Activated T-cell treated with anti-CD3 and anti-CD28 coated beads, Interleukin-2, amount 50 U/mL, for 4 hours (primary cell): Measurements from ENCODE around the gene TPI1. TPM values are rescaled to one million over a fixed set of nuclear protein-coding genes. Genes with fewer than 3 reads are reported as not detected.

Experiments
- ATAC-seq, 2 donors: fragments of 200-7000 bp; cut with Tn5 transposase; one replicate each; pipeline ENCODE4 v1.10.0; 2021
- DNase-seq: peaks from one replicate; pipeline ENCODE4 v3.0.0-alpha.2; 2020
- H3K27me3 Mint-ChIP-seq: one replicate; pipeline ENCODE4 v1.8.0; 2021; ENCODE audit warnings: low read depth, mixed read lengths
- H3K36me3 Mint-ChIP-seq: one replicate; pipeline ENCODE4 v1.8.0; 2022; ENCODE audit warnings: mixed read lengths; ENCODE audit not compliant: insufficient read depth
- H3K4me1 Mint-ChIP-seq: one replicate; pipeline ENCODE4 v1.8.0; 2021; ENCODE audit warnings: low read depth, mixed read lengths
- H3K4me3 Mint-ChIP-seq: one replicate; pipeline ENCODE4 v1.8.0; 2021; ENCODE audit warnings: mild to moderate bottlenecking, moderate library complexity, mixed read lengths
- H3K9me3 Mint-ChIP-seq: one replicate; pipeline ENCODE4 v1.8.0; 2021; ENCODE audit warnings: mixed read lengths
- total RNA-seq, 3 donors: library from RNA; stranded (reverse); gene quantifications; one replicate each; pipeline ENCODE4 v1.2.1, GENCODE V29; 2021

TPI1 gene
- 1,000 to 10,000 TPM; 1,135 to 1,217 (median 1,169) TPM for total RNA-seq

GRCh38 chr12:6867413-6868210 is at the start of gene TPI1:
Gene TPI1 (plus strand): TSS chr12:6867531. CDS start chr12:6867567, 36 bp downstream.
- peaks cover 47% of the 10 kb centered on the region for H3K36me3 Mint-ChIP-seq
- H3K9me3 Mint-ChIP-seq: no peaks in the 10 kb centered on the region
- peak within 1 kb of the TSS; percentile 95 for H3K4me3 Mint-ChIP-seq
- H3K4me1 Mint-ChIP-seq: peaks cover 49% of the 10 kb centered on the region
- H3K27me3 Mint-ChIP-seq: no peaks in the 10 kb centered on the region
- peak; percentile 78 for DNase-seq
- peak; percentile 79 to 81 for ATAC-seq

- Mint-ChIP-seq H3K4me3 (no peak overlapping the region), H3K9me3 (no peaks in the 10 kb centered on the region), H3K36me3 (peaks cover 19% of the 10 kb centered on the region), H3K4me1 (peaks cover 14% of the 10 kb centered on the region), H3K27me3 (peaks cover 4% of the 10 kb centered on the region)
- ATAC-seq: no peak
- DNase-seq: no peak
These were observed 49.6 kb upstream of the TPI1 start for GRCh38 chr12:6817662-6818157.

- Mint-ChIP-seq H3K36me3 (peaks cover 19% of the 10 kb centered on the region), H3K4me3 (no peak overlapping the region)
- ATAC-seq: no peak
These were observed 49.1 kb upstream of the TPI1 start for GRCh38 chr12:6818222-6818621.

GRCh38 chr12:6818645-6819044 is 48.7 kb upstream of the TPI1 start:
- DNase-seq: no peak
- Mint-ChIP-seq H3K27me3 (peaks cover 10% of the 10 kb centered on the region), H3K36me3 (peaks cover 19% of the 10 kb centered on the region), H3K4me1 (peaks cover 14% of the 10 kb centered on the region), H3K9me3 (no peaks in the 10 kb centered on the region), H3K4me3 (no peak overlapping the region)
- ATAC-seq: no peak

More at GRCh38 chr12:6818222-6818621, 49.1 kb upstream of the TPI1 start:
- H3K4me1 Mint-ChIP-seq: peaks cover 14% of the 10 kb centered on the region
- DNase-seq: no peak
- peaks cover 9% of the 10 kb centered on the region for H3K27me3 Mint-ChIP-seq
- H3K9me3 Mint-ChIP-seq: no peaks in the 10 kb centered on the region

GRCh38 chr12:6819106-6820030 is 48.0 kb upstream of the TPI1 start:
- DNase-seq: no peak
- Mint-ChIP-seq H3K9me3 (no peaks in the 10 kb centered on the region), H3K4me3 (no peak overlapping the region), H3K27me3 (peaks cover 13% of the 10 kb centered on the region), H3K4me1 (peaks cover 14% of the 10 kb centered on the region), H3K36me3 (peaks cover 17% of the 10 kb centered on the region)
- ATAC-seq: no peak

- Mint-ChIP-seq H3K36me3 (peaks cover 17% of the 10 kb centered on the region), H3K27me3 (peaks cover 19% of the 10 kb centered on the region), H3K9me3 (no peaks in the 10 kb centered on the region), H3K4me3 (no peak overlapping the region), H3K4me1 (peaks cover 14% of the 10 kb centered on the region)
- DNase-seq (no peak), ATAC-seq (no peak)
These were observed 47.2 kb upstream of the TPI1 start for GRCh38 chr12:6820166-6820565.

GRCh38 chr12:6821591-6822425 is 45.5 kb upstream of the TPI1 start, which contains the start of gene GPR162:
Gene GPR162 (plus strand): TSS chr12:6821821. CDS start chr12:6823899, 2,078 bp downstream.
- Mint-ChIP-seq H3K36me3 (peaks cover 8% of the 10 kb centered on the region), H3K4me3 (peak within 1 kb of the TSS; percentile 62), H3K27me3 (peaks cover 27% of the 10 kb centered on the region), H3K9me3 (no peaks in the 10 kb centered on the region), H3K4me1 (peaks cover 17% of the 10 kb centered on the region)
- ATAC-seq: peak; percentile 18 to 20
- DNase-seq: no peak

- no peaks in the 10 kb centered on the region for H3K9me3 Mint-ChIP-seq
- H3K27me3 Mint-ChIP-seq: peaks cover 32% of the 10 kb centered on the region
- no peak for DNase-seq
- no peak for ATAC-seq
- peaks cover 4% of the 10 kb centered on the region for H3K36me3 Mint-ChIP-seq
- H3K4me3 Mint-ChIP-seq: peak overlapping the region; percentile 33
- peaks cover 22% of the 10 kb centered on the region for H3K4me1 Mint-ChIP-seq
These were observed 44.8 kb upstream of the TPI1 start for GRCh38 chr12:6822426-6823135.

GRCh38 chr12:6823182-6824084 is 43.9 kb upstream of the TPI1 start:
- no peak for ATAC-seq
- DNase-seq: no peak
- Mint-ChIP-seq H3K9me3 (no peaks in the 10 kb centered on the region), H3K4me3 (no peak overlapping the region), H3K4me1 (peaks cover 25% of the 10 kb centered on the region), H3K36me3 (no peaks in the 10 kb centered on the region), H3K27me3 (peaks cover 34% of the 10 kb centered on the region)

GRCh38 chr12:6824085-6824775 is 43.1 kb upstream of the TPI1 start:
- no peaks in the 10 kb centered on the region for H3K36me3 Mint-ChIP-seq
- H3K4me1 Mint-ChIP-seq: peaks cover 25% of the 10 kb centered on the region
- ATAC-seq (no peak), DNase-seq (no peak)
- no peak overlapping the region for H3K4me3 Mint-ChIP-seq
- H3K27me3 Mint-ChIP-seq: peaks cover 39% of the 10 kb centered on the region
- H3K9me3 Mint-ChIP-seq: no peaks in the 10 kb centered on the region

- no peak for ATAC-seq
- H3K27me3 Mint-ChIP-seq: peaks cover 40% of the 10 kb centered on the region
- H3K4me1 Mint-ChIP-seq: peaks cover 29% of the 10 kb centered on the region
- DNase-seq: no peak
- no peak overlapping the region for H3K4me3 Mint-ChIP-seq
- H3K36me3 Mint-ChIP-seq: no peaks in the 10 kb centered on the region
- H3K9me3 Mint-ChIP-seq: no peaks in the 10 kb centered on the region
These were observed 42.4 kb upstream of the TPI1 start for GRCh38 chr12:6824901-6825381.
